Osteoblast (primary cell): ENCODE measurements around the gene TMEM239. TPM values are rescaled to one million over a fixed set of nuclear protein-coding genes. Genes with fewer than 3 reads are reported as not detected.

Experiments used
- DNase-seq: peaks from one replicate; pipeline ENCODE4 v3.0.0; 2011; ENCODE audit warnings: low spot score, mixed read lengths; ENCODE audit not compliant: insufficient read length; ENCODE audit errors: missing footprints
- H2AFZ ChIP-seq: 2 replicates; pipeline ENCODE4 v1.6.0; 2011; ENCODE audit warnings: mild to moderate bottlenecking, low read length
- H3K27ac ChIP-seq: 2 replicates; pipeline ENCODE4 v1.5.1; 2011; ENCODE audit warnings: mild to moderate bottlenecking, low read depth, low read length, moderate library complexity
- H3K27me3 ChIP-seq: 2 replicates; pipeline ENCODE4 v1.6.0; 2012; ENCODE audit warnings: mild to moderate bottlenecking, control low read depth, inconsistent platforms, low read length, moderate library complexity; ENCODE audit not compliant: insufficient read depth
- H3K36me3 ChIP-seq: 2 replicates; pipeline ENCODE4 v1.5.1; 2011; ENCODE audit warnings: mild to moderate bottlenecking, low read length, control low read depth, moderate library complexity; ENCODE audit not compliant: insufficient read depth
- H3K4me1 ChIP-seq: 2 replicates; pipeline ENCODE4 v1.5.1; 2011; ENCODE audit warnings: mild to moderate bottlenecking, low read length, control low read depth, moderate library complexity; ENCODE audit not compliant: insufficient read depth
- H3K4me2 ChIP-seq: 2 replicates; pipeline ENCODE4 v1.6.0; 2011; ENCODE audit warnings: mild to moderate bottlenecking, low read length; ENCODE audit not compliant: insufficient read depth
- H3K4me3 ChIP-seq: fragments of 200-600 bp; sonication (generic); 3 replicates; pipeline ENCODE4 v1.5.1; 2012; ENCODE audit warnings: mild to moderate bottlenecking, low read length, inconsistent platforms; ENCODE audit not compliant: insufficient read depth
- H3K79me2 ChIP-seq: 2 replicates; pipeline ENCODE4 v1.6.0; 2012; ENCODE audit warnings: mild to moderate bottlenecking, low read length, control low read depth, inconsistent platforms; ENCODE audit not compliant: insufficient read depth
- H3K9me3 ChIP-seq: 2 replicates; pipeline ENCODE4 v1.5.1; 2011; ENCODE audit warnings: low read depth, low read length, control low read depth
- H4K20me1 ChIP-seq: 2 replicates; pipeline ENCODE4 v1.6.0; 2012; ENCODE audit warnings: mild to moderate bottlenecking, low read length, control low read depth; ENCODE audit not compliant: insufficient read depth
- CTCF ChIP-seq: IDR thresholded peaks from 2 replicates; pipeline ENCODE4 v1.5.1; 2011; ENCODE audit warnings: mild to moderate bottlenecking, low read depth, low read length, moderate library complexity; ENCODE audit errors: extremely low read depth
- total RNA-seq: library from RNA; depleted of rRNA; stranded (reverse); fragments of >200 nt; gene quantifications from 2 replicates; pipeline ENCODE4 v1.2.3, GENCODE V29; 2012

TMEM239 gene
- total RNA-seq, 1 donor = under 0.01 TPM

GRCh38 chr20:2798095-2798805, 17.9 kb upstream of the TMEM239 start:
- H3K27me3 ChIP-seq = peaks cover 64% of the 10 kb centered on the region

GRCh38 chr20:2798814-2799213, 17.4 kb upstream of the TMEM239 start:
- Histone ChIP-seq H3K4me1 (no peaks in the 10 kb centered on the region), H3K4me2 (no peak overlapping the region), H4K20me1 (no peaks in the 10 kb centered on the region), H3K27me3 (peaks cover 63% of the 10 kb centered on the region), H3K9me3 (no peaks in the 10 kb centered on the region), H2AFZ (no peak overlapping the region), H3K27ac (no peak overlapping the region), H3K36me3 (no peaks in the 10 kb centered on the region), H3K4me3 (no peak overlapping the region), H3K79me2 (no peaks in the 10 kb centered on the region)
- TF ChIP-seq CTCF = no peak
- peak; percentile 92 for DNase-seq

More at GRCh38 chr20:2798095-2798805, 17.9 kb upstream of the TMEM239 start:
- DNase-seq = peak; percentile 66
- H3K9me3 ChIP-seq = no peaks in the 10 kb centered on the region
- H3K27ac ChIP-seq = no peak overlapping the region
- no peaks in the 10 kb centered on the region for H3K36me3 ChIP-seq
- no peak overlapping the region for H2AFZ ChIP-seq
- H4K20me1 ChIP-seq = peaks cover 3% of the 10 kb centered on the region
- H3K4me3 ChIP-seq = no peak overlapping the region
- no peak for TF ChIP-seq CTCF
- no peaks in the 10 kb centered on the region for H3K79me2 ChIP-seq
- no peak overlapping the region for H3K4me2 ChIP-seq
- no peaks in the 10 kb centered on the region for H3K4me1 ChIP-seq

- no peak for TF ChIP-seq CTCF
- Histone ChIP-seq H3K4me1 (no peaks in the 10 kb centered on the region), H3K4me2 (no peak overlapping the region), H3K9me3 (no peaks in the 10 kb centered on the region), H3K36me3 (no peaks in the 10 kb centered on the region), H3K27ac (no peak overlapping the region), H4K20me1 (no peaks in the 10 kb centered on the region), H2AFZ (no peak overlapping the region), H3K79me2 (no peaks in the 10 kb centered on the region), H3K4me3 (no peak overlapping the region), H3K27me3 (peaks cover 63% of the 10 kb centered on the region)
- no peak for DNase-seq
These were observed 16.9 kb upstream of the TMEM239 start for GRCh38 chr20:2799271-2799670.

- Histone ChIP-seq H3K4me2 (peak overlapping the region; percentile 63), H3K79me2 (no peaks in the 10 kb centered on the region), H4K20me1 (no peaks in the 10 kb centered on the region), H2AFZ (peak overlapping the region; percentile 62), H3K4me1 (no peaks in the 10 kb centered on the region), H3K4me3 (peak overlapping the region; percentile 52), H3K36me3 (no peaks in the 10 kb centered on the region), H3K27me3 (peaks cover 63% of the 10 kb centered on the region), H3K9me3 (no peaks in the 10 kb centered on the region), H3K27ac (no peak overlapping the region)
- TF ChIP-seq CTCF = no peak
- DNase-seq = peak; percentile 93
These were observed 16.3 kb upstream of the TMEM239 start for GRCh38 chr20:2799688-2800520.
